ENCODE measurements around the gene RBM5. TPM values are rescaled to one million over a fixed set of nuclear protein-coding genes. Genes with fewer than 3 reads are reported as not detected.

The RBM5 gene
- total and polyA plus RNA-seq, 2 donors from 2014 or later = 51.0 to 149 TPM

GRCh38 chr3:50168388-50168787 is 79.7 kb downstream of the RBM5 start:
- FAIRE-seq (no peak), DNase-seq (peak in 1 of 5 donors; percentile 80)
- H3K27me3 ChIP-seq (ENCODE audit: control insufficient read depth, insufficient read depth, low read length) = no peaks in the 10 kb centered on the region
- no peaks in the 10 kb centered on the region for H3K9me3 ChIP-seq (ENCODE audit: control insufficient read depth in 2 of 3, insufficient read depth in 1 of 3, low read length in 3 of 3)
- TF ChIP-seq CTCF (IDR thresholded peaks at IDR 0.05; ENCODE audit: borderline replicate concordance, extremely low read depth, insufficient read depth) = no peak
- H3K9ac ChIP-seq (ENCODE audit: low read length in 3 of 3) = peak overlapping the region in 1 of 3 donors; percentile 69
- H3K4me3 ChIP-seq (ENCODE audit: low read length in 3 of 3) = no peak overlapping the region
- peaks cover 0 to 2% (median 0%) of the 10 kb centered on the region in 3 donors for H3K36me3 ChIP-seq (ENCODE audit: control insufficient read depth in 2 of 3, insufficient read depth in 3 of 3, low read length in 3 of 3)
- intact Hi-C loops (cut with DNase I) = no loop called here
- peak overlapping the region; percentile 83 to 88 for H3K27ac ChIP-seq (ENCODE audit: low read depth in 2 of 2, low read length in 2 of 2)
- H3K4me1 ChIP-seq (ENCODE audit: control insufficient read depth in 2 of 3, insufficient read depth in 2 of 3, low read depth in 1 of 3, low read length in 3 of 3) = peaks cover 5 to 83% (median 53%) of the 10 kb centered on the region in 3 donors

Other genes with a start within 250 kb of the RBM5 start
- 1.9 TPM for gene TRAIP, start 232.4 kb upstream of the RBM5 start, total RNA-seq
- 0.71 TPM for gene TRAIP, start 232.4 kb upstream of the RBM5 start, polyA plus RNA-seq (ENCODE audit: insufficient read depth, low read depth, low replicate concordance)
- gene CAMKV, start 219.0 kb upstream of the RBM5 start, total RNA-seq = 0.16 TPM
- gene CAMKV, start 219.0 kb upstream of the RBM5 start, polyA plus RNA-seq (ENCODE audit: insufficient read depth, low read depth, low replicate concordance) = not detected
- 29.6 TPM for gene MST1R, start 185.0 kb upstream of the RBM5 start, total RNA-seq
- 0.30 TPM for gene MST1R, start 185.0 kb upstream of the RBM5 start, polyA plus RNA-seq (ENCODE audit: insufficient read depth, low read depth, low replicate concordance)
- gene MON1A, start 159.1 kb upstream of the RBM5 start, total RNA-seq = 7.4 TPM
- gene MON1A, start 159.1 kb upstream of the RBM5 start, polyA plus RNA-seq (ENCODE audit: insufficient read depth, low read depth, low replicate concordance) = 16.4 TPM
- 90.0 TPM for gene RBM6, start 148.8 kb upstream of the RBM5 start, total RNA-seq
- gene RBM6, start 148.8 kb upstream of the RBM5 start, polyA plus RNA-seq (ENCODE audit: insufficient read depth, low read depth, low replicate concordance) = 72.0 TPM
- gene SEMA3F, start 66.4 kb downstream of the RBM5 start, total RNA-seq = 39.9 TPM
- gene SEMA3F, start 66.4 kb downstream of the RBM5 start, polyA plus RNA-seq (ENCODE audit: insufficient read depth, low read depth, low replicate concordance) = 36.7 TPM
- not detected for gene GNAT1, start 102.7 kb downstream of the RBM5 start, total RNA-seq
- not detected for gene GNAT1, start 102.7 kb downstream of the RBM5 start, polyA plus RNA-seq (ENCODE audit: insufficient read depth, low read depth, low replicate concordance)
- gene SLC38A3, start 116.4 kb downstream of the RBM5 start, total RNA-seq = 1.6 TPM
- 4.2 TPM for gene SLC38A3, start 116.4 kb downstream of the RBM5 start, polyA plus RNA-seq (ENCODE audit: insufficient read depth, low read depth, low replicate concordance)
- gene GNAI2, start 147.3 kb downstream of the RBM5 start, total RNA-seq = 245 TPM
- 141 TPM for gene GNAI2, start 147.3 kb downstream of the RBM5 start, polyA plus RNA-seq (ENCODE audit: insufficient read depth, low read depth, low replicate concordance)
- 96.1 TPM for gene SEMA3B, start 180.2 kb downstream of the RBM5 start, total RNA-seq
- 99.9 TPM for gene SEMA3B, start 180.2 kb downstream of the RBM5 start, polyA plus RNA-seq (ENCODE audit: insufficient read depth, low read depth, low replicate concordance)
- 0.22 TPM for gene LSMEM2, start 190.2 kb downstream of the RBM5 start, total RNA-seq
- 0.62 TPM for gene LSMEM2, start 190.2 kb downstream of the RBM5 start, polyA plus RNA-seq (ENCODE audit: insufficient read depth, low read depth, low replicate concordance)
- gene IFRD2, start 203.5 kb downstream of the RBM5 start, total RNA-seq = 78.1 TPM
- gene IFRD2, start 203.5 kb downstream of the RBM5 start, polyA plus RNA-seq (ENCODE audit: insufficient read depth, low read depth, low replicate concordance) = 54.1 TPM
- gene HYAL3, start 210.5 kb downstream of the RBM5 start, total RNA-seq = 2.0 TPM
- gene HYAL3, start 210.5 kb downstream of the RBM5 start, polyA plus RNA-seq (ENCODE audit: insufficient read depth, low read depth, low replicate concordance) = 3.2 TPM
- gene NAA80, start 210.5 kb downstream of the RBM5 start, total RNA-seq = 10.7 TPM
- 8.7 TPM for gene NAA80, start 210.5 kb downstream of the RBM5 start, polyA plus RNA-seq (ENCODE audit: insufficient read depth, low read depth, low replicate concordance)
- gene HYAL1, start 214.7 kb downstream of the RBM5 start, total RNA-seq = 47.5 TPM
- 126 TPM for gene HYAL1, start 214.7 kb downstream of the RBM5 start, polyA plus RNA-seq (ENCODE audit: insufficient read depth, low read depth, low replicate concordance)
- 142 TPM for gene HYAL2, start 233.8 kb downstream of the RBM5 start, total RNA-seq
- 93.2 TPM for gene HYAL2, start 233.8 kb downstream of the RBM5 start, polyA plus RNA-seq (ENCODE audit: insufficient read depth, low read depth, low replicate concordance)
- 33.6 TPM for gene TUSC2, start 239.3 kb downstream of the RBM5 start, total RNA-seq
- gene TUSC2, start 239.3 kb downstream of the RBM5 start, polyA plus RNA-seq (ENCODE audit: insufficient read depth, low read depth, low replicate concordance) = 60.0 TPM